Mesenteric fat pad (tissue), 1 donor: ENCODE measurements around the gene KISS1R. TPM values are rescaled to one million over a fixed set of nuclear protein-coding genes. Genes with fewer than 3 reads are reported as not detected.
"Not testable (repeated sequence)": the region's sequence is repeated elsewhere in the genome, so short reads cannot be mapped to it uniquely, and the experiment has no call there.

Source experiments
- DNase-seq: peaks from one replicate; pipeline ENCODE4 v3.0.0-alpha.2; 2020; ENCODE audit warnings: low spot score
- total RNA-seq: library from RNA; stranded (reverse); fragmentation: NEBNext Ultra II Directional; extraction: Animal tissue kit (Norgen Biotek cat#: 25700); gene quantifications from one replicate; pipeline ENCODE4 v1.2.1, GENCODE V29; 2021
- donor health status: DM: yes; HTN: yes; CAD: no.

Gene KISS1R
- total RNA-seq, 1 donor from 2014 or later = not detected

DNA sequence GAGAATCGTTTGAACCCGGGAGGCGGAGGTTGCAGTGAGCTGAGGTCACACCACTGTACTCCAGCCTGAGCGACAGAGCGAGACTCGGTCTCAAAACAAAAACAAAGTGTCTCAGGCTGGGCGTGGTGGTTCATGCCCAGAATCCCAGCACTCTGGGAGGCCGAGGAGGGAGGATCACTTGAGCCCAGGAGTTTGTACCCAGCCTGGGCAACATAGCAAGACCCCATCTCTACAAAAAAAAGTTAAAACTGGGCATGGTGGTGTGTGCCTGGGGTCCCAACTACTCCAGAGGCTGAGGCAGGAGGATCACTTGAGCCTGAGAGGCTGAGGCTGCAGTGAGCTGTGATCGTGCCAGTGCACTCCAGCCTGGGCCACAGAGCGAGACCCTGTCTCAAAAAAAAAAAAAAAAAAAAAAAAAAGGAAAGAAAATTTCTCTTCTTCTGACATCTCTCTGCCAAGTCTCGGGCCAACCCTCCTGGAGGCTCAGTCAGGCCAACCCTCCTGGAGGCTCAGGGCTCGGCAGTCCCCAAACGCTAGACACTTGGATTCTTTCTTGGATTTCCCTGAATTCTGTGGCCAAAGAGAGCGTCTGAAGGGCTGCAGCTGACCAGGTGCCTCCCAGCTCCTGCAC lies 35.0 kb downstream of the KISS1R start:
- DNase-seq = no peak

DNA sequence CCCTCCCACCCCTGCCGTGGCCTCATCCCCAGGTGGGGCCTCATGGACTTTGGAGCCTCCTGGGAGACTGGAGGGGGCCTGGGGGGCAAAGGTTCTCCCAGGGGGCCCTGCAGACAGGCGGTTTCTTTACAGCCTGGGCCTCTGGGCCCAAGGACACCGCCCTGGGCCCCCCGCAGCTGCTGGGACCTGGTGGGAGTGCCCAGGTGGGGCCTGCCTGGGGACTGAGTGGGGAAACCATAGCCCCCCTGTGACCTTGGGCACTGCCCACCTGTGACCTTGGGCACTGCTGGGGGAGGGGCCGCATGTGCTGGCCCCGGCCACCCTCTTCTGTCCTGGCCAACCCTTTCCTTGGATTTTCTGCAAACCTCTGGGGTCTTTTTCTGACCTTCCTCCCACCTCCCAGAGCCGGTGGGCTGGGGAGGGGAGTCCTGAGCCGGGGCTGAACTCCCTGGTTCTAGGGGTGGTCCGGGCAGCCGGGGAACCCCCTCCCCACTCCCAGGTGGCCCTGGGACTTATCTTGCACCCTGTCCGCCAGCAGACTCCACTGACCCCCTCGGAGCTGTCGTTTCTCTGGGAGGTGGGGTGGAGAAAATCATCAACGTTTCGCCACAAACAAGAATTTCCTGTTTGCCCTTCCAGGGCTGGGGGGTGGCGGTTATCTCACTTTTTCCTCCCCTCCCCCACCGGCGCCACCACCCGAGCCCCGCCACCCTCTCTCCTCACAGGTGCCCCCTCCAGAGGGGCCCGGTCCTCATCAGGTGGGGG lies 35.7 kb downstream of the KISS1R start:
- DNase-seq = no peak

DNA sequence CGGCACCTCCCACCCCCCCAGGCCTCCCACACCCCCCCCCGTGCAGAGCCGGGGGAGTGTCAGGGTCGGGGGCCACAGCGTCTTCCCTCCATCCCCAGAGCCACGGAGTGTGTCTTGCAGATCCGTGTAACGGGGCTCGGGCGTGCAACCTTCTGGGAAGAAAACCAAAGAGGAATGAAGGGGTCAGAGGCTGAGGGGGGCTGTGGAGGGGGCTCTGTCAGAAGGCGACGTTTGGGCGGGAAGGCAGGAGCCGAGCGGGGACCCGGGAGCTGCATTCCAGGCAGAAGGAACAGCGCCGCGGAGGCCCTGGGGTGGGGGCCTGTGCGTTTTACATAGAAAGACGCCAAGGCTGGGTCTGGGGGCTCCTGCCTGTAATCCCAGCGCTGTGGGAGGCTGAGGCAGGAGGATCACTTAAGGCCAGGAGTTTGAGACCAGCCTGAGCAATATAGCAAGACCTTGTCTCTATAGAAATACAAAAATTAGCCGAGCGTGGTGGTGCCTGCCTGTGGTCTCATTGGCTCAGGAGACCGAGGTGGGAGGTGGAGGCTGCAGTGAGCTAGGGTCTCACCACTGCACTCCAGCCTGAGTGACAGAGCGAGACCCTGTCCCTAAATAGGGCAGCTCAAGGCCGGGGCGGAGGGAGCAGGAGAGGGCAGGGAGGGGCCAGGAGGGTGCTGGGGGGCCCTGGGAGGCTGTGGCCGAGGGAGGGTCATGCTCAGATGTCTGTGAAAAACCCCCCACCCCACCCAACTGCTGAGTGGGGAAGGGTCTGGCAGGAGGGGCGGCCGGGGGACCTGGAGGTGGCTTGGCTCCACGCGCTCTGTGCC lies 36.5 kb downstream of the KISS1R start:
- DNase-seq = no peak

DNA sequence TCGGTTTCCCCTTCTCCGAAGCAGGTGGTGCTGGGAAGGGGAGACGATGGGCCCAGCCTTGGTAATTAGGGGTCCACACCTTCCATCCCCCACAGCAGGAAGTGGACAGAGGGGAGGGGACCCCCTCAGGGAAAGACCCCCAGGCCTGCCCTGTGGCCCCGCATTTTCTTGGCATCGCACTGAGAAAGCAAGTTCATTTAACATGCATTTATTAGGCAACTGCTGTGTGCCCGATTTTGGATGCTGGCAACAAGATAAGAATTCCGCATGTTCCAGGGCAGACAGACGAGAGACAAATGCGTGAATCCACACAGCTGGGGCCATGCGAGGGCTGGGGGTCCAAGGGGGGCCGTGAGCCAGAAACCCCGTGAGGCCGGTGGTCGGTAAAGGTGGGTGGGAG lies 37.1 kb downstream of the KISS1R start:
- no peak for DNase-seq

DNA sequence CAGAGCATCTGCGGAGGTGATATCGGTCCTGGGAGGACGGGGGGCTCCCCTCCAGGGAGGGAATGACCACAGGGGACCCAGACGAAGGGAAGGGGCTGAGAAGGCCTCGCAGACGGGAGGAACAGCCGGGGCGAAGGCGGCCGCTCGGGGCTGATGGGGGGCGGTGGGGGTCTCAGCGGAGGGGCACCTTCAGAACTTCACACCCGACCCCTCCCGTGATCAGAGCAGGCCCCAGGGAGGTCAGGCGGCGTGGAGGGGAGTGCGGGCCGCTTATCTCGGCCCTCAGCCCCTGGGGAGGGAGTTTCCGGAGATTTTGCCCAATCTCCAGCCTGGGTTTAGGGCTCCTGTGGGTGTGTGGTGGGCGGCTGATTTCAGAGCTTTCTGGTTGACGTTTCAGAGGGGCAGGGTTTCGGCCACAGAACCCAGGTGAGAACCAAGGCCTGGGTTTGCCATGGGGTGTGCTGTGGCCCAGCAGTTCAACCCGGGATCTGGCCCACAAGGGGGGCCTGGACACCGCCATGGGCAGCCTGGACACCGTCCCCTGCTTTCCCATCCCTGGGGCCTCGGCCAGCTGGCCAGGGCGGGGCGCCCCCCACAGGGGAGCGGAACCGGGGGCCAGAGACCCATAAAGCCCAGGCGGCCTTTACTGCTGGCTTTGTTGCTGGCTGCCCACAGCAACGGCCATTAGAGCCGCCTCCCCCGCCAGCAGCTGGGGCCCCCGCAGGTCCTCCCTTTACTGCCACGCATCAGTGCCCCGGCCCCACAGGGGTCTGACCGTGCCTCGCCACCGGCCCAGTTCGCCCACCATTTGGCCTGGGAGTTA lies 37.8 kb downstream of the KISS1R start:
- no peak for DNase-seq

DNA sequence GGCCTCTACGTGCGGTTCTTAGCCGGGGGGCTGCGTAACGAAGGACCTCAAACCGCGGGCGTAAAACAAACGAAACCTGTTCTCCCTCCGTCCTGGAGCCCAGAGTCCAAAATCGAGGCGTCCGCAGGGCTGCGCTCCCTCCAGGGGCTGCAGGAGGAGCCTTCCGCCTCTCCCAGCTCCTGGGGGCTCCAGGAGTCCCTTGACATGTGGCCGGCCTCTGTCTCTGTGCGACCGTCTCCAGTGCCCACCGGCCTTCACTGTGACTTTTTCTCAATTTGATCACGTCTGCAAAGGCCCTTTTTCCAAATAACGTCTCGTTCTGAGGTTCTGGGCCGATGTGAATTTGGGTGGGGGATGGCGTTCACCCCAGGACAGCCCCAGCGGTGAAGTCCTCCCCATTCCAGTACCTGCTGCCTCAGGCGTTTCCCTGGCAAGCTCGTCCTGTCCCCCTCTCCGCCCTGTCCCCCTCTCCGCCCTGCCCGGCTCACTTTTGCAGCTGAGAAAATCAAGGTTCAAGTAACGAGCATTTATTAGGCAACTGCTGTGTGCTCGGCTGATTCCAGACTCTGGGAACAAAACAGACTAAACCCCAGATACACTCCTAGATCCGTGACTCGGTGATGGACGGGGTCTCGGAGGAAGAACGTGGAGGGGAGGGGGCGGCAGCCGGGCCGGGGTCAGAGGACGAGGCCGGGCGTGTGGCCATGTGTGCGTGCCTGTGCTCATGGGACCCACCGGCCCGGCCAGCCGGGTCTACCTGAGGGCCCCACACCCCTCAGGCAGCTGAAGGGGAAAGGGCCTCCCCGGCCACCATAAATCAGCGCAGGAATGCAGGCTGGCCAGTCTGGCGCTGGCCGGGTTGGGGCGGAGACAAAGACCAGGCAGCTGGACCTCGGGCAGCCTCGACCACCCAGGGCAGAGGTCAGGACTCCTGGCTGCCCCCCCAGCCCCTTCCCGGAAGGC lies 39.0 kb downstream of the KISS1R start:
- DNase-seq = no peak

DNA sequence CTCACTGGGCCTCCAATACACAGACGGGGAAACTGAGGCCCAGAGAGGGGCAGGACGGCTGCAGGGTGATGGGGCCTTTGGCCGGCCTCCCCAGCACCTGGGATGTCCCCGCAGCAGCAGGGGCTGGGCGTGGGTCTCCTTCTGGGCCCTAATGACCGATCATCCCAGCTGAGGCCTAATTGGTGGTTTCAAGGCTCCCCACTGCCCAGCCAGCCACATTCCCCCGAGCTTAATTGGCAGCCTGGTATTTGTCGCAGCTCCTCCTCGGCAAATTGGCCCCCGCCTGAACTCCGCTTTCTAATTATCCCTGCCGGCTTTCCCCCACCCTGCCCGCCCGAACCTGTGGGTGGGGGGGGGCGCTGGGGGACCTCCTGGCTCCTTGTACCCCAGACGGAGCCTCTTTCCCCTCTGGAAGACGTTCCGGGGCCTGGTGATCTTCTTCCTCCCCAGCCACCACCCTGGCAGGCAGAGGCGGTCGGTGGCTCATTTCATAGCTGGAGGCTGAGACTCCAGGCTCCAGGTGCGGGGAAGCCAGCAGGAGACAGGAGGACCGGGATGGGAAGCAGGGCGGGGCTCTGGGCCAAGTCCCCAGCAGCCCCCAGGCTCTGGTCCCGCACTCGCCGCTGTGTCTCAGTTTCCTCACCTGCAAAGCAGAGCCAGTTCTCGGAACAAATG lies 39.8 kb downstream of the KISS1R start:
- no peak for DNase-seq

DNA sequence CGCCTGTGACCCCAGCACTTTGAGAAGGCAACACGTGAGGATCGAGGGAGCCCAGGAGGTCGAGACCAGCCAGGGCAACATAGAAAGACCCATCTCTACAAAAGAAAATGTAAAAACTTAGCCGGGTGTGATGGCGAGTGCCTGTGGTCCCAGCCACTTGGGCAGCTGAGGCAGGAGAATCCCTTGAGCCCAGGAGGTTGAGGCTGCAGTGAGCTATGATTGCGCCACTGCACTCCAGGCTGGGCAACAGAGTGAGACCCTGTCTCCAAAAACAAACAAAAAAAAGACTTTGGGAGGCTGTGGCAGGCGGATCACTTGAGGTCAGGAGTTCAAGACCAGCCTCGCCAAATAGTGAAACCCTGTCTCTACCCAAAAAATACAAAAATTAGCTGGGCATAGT lies 40.4 kb downstream of the KISS1R start:
- not testable (repeated sequence) for DNase-seq

DNA sequence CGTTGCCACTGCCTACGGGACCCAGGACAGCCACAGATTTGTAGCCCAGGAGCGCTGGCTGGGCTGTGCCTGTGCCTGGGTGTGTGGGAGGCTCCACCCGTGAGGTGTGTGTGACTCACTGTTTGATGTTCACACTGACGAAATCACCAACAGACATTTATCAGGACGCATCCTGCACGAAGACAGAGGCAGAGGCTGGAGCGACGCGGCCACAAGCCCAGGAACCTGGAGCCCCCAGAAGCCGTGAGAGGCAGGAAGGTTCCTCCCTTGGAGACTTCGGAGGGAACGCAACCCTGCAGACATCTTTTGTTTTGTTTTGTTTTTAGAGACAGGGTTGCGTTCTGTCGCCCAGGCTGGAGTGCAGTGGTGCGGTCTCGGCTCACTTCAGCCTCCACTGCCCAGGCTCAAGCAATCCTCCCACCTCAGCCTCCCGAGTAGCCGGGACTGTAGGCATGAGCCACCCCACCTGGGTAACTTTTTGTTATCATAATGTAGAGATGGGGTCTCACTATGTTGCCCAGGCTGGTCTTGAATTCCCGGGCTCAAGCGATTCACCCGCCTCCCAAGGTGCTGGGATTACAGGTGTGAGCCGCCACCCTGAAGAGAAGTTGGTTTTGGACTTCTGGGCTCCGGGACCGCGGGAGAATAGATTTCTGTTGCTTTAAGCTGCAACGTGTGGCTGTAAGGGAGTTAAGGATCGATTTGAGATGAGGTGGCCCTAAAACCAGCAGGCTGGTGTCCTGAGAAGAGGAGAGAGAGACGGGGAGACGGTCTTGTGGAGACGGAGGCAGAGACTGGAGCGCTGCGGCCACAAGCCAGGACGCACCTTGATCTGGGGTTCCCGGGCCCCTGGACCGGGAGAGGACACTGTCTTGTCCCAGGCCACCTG lies 42.1 kb downstream of the KISS1R start:
- DNase-seq = no peak

DNA sequence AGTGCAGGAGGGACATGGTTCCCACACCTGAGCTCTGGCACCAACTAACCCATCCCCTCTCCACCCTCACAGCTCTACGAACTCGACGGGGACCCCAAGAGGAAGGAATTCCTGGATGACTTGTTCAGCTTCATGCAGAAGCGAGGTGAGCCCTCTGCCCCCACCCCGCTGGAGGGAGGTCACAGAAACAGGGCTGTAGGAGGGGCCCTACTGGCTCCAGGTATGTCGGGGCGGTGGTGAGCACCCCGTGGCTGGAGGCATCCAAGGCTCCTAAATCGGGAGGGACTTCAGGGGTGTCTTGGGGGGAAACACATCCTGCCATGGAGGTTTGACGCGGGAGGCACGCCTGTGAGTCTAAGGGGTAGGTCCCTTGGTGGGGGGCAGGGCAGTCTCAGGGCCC lies 42.9 kb downstream of the KISS1R start:
- DNase-seq = no peak

DNA sequence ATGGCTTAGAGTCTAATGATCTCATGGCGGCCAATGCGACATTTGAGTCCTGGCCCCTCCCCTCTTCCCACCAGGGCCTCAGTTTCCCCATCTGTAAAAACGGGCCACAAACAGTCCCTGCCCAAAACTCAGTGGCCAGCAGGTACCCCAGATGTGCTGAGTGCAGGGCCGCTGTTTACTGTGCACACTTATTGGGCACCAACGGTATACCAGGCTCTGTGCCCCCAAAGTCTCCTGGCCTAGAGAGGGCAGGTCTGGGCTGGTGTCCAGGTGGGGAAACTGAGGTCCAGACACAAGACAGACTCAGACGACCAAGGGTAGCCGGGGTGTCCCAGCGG lies 43.4 kb downstream of the KISS1R start:
- no peak for DNase-seq

DNA sequence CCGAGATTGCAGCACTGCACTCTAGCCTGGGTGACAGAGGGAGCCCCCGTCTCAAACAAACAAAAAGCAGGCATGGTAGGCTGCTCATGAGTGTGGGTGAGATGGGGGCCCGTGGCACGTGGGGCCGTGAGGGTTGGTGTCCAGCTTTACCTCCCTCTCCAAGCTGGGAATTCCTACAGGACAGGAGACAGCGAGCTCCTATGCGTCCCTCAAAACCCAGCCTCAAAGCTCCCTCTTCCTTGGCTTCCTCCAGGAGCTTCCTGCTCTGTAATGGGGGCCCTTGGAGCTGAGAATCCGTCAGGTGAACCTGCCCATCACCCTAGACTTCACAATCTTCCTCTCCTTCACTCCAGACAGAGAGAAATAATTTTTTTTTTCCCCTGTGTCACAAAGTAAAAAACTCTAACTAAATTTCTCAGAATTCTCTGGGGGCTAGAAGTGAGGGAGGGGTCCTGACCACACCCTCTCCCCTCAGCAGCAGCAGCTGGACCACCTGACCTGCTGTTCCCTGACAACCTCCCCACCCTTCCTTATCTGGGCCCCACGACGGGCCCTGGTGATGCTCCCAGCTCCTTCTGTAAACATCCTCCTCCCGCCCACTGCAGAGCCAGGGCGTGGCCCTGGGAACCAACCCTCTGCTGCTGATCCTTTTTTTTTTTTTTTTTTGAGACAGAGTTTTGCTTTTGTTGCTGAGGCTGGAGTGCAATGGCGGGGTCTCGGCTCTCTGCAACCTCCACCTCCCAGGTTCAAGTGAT lies 44.9 kb downstream of the KISS1R start:
- DNase-seq = no peak

DNA sequence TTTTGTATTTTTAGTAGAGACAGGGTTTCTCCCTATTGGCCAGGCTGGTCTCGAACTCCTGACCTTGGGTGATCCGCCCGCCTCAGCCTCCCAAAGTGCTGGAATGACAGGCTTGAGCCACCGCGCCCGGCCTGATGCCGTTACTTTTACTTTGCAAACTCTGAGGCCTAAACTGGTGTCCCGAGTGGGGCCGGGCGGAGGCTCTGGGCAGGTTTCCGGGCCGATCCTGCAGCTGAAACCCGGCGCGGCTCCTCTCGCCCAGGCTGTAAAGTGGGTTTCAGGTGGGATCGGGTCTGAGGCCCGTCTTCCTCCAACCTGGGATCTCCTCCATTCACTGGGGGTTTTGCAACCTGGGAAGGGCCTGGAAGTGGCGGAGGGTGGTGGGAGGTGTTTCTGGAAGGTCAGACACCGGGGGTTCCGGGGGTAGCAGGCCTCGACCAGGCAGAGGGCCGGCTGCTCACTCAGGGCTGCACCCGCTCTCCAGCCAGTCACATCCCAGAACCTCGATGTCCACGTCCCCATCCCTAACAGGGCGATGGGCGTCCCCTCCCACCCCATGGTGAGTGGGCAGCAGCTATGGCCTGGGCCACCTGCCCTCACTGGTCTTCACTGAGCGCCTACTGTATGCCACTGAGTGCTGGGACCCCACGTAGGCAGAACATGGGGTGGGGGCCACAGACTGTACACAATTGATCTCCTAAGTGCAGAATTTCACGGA lies 45.7 kb downstream of the KISS1R start:
- DNase-seq = no peak

DNA sequence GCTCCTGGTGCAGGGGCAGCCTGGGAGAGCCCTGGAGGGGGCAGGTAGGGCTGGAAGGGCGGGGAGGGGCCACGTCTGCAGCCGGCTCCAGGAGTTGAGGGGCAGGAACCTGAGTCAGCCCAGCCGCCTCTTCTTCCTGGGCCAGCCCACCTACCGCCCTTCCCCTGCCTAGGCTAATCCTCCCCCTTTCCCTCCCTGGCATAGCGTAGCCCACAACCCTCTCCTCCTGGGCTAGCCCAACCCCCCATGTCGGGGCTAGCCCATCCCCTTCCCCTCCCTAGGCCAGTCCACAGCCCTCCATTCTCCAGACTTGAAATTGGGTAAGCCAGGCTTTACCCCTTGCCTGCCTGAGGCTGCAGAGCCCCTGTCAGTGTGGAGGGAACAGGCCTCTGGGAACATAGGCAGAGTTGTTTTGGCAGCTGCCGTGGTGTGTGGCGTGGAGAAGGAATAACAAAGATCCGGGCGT lies 46.4 kb downstream of the KISS1R start:
- no peak for DNase-seq

DNA sequence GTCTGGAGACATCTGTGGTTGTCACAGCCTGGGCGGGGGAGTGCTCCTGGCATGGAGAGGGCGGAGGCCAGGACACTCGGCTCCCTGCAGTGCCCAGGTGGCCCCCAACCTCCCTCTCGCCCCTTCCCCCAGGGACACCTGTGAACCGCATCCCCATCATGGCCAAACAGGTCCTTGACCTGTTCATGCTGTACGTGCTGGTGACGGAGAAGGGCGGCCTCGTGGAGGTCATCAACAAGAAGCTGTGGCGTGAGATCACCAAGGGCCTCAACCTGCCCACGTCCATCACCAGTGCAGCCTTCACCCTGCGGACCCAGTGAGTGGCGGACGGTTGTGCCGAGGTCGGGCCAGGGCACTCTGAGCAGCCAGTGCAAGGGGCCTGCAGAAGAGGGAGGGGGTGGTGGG lies 47.0 kb downstream of the KISS1R start:
- no peak for DNase-seq

DNA sequence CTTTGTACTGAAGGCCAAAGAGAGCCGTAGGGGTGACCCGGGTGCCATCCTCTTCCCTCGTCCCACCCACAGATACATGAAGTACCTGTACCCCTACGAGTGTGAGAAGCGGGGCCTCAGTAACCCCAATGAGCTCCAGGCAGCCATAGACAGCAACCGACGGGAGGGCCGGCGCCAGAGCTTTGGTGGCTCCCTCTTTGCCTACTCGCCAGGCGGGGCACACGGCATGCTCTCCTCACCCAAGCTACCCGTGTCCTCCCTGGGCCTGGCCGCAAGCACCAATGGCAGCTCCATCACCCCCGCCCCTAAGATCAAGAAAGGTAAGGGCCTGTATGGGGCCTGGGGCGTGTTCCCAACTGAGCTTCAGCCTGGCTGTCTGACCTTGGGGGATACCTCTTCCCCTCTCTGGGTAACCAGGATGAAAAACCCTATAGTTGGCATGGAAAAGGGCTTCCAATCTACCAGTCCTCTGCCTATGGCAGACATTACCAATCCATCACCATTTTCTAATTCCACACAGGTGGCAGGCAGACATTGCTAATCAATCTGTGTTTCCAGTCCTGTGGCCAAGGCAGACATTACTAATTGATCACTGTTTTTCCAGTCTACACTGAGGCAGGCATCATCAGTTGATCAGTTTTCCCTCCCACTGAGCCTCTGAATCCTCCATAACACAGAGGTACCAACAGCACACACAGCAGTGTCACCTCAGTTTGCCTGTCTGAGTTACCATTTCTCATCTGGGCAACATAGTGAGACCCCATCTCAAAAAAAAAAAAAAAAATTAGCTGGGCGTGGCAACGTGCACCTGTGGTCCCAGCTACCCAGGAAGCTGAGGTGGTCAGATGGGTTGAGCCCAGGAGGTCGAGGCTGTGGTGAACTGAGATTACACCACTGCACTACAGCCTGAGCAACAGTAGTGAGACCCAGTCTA lies 47.9 kb downstream of the KISS1R start:
- DNase-seq = no peak
